ENCODE results near the gene MRPL16.
"Not testable (repeated sequence)": the region's sequence is repeated elsewhere in the genome, so short reads cannot be mapped to it uniquely, and the experiment has no call there.

The MRPL16 gene

DNA sequence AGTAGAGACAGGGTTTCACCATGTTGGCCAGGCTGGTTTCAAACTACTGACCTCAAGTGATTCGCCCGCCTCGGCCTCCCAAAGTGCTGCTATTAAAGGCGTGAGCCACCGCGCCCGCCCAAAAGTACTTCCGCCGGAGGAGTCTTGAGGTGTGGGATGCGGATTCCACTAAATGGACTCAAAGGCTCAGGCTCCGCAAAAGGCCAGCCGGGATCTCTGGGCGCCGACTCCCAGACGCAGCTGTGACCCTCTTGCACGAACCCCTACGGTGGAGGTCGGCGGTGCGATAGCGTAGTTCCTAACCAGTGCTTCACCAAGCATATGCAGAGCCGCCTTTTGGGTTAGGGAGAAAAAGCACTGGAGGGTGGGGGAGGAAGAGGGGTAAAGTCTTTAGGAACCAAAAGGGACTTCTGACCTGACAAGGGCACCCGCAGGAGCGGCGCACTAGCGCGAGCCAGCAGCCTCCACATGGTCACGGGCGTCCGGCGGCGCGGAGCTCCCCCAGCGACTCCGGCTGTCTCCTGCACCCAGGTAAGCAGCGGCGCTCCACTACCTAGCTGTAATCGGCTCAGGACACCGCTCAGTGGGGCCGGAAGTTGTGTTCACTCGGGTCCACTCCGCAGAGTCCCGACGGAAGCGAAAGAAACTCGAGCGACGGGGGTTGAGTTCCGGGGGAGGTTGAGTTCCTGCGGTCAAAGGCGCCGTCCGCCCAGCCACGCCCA, at the start of gene MRPL16:
TSS of gene MRPL16 (minus strand) at position 590 of the 722 bp plus-strand sequence. CDS start at position 470, 120 bp downstream.
- peak; percentile 72 to 78 for DNase-seq (ENCODE audit: low read depth in 2 of 2)

DNA sequence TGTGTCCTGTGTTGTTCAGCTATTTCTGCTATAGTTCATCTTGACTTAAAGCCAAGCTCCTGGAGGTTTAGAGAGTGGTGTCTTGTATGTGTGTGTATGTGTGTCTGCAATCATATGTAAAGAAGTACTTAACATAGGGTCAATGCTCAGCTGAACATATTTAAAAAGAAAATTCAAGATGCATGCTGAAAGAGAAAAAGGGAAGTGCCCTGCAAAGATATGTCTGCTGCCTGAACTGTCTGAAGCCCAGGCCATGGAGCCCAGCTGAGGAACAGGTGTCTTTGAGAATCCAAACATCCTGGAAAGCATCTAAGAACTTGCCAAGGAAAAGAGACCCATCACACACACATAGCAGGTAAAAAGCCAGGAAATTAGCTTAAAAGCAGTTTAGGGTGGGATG, 49.1 kb upstream of the MRPL16 start:
- DNase-seq (ENCODE audit: low read depth in 2 of 2), result no peak

DNA sequence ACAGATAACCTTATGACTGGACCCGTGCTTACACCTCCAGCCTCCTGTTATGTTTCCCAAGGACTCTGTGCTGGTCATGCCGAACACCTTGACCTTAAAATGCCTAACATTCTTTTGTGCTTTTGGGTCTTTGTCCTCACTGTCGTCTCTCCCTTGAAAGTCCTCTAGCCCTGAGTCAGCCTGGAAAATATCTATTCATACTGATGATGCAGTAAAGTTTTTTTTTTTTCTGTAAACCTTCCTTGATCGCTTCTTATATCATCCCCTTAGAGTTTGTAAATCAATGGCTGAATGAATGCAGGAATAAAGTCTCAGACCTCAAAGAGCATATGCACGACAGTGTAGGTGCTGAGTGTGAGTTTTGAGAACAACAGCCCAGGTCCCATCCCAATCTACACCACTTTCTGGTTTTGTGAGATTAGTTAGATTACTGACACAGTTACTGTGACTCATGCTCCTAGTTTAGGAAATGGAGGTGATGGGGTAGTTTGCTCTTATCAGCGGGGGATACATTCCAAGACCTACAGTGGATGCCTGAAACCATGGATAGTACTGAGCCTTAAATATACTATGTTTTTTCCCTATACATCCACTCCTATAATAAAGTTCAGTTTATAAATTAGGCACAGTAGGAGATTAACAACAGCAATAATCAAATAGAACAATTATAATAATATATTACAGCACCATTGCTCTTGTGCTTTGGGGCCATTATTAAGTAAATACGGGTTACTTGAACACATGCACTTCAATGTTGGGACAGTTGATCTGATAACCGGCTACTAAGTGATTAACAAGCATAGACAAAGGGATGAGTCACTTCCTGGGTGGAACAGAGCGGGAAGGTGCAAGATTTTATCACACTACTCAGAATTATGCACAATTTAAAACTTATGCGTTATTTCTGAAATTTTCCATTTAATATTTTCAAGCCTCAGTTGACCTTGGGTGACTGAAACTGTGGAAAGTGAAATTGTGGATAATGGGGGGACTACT, 47.2 kb upstream of the MRPL16 start:
- DNase-seq (ENCODE audit: low read depth in 2 of 2), result no peak

DNA sequence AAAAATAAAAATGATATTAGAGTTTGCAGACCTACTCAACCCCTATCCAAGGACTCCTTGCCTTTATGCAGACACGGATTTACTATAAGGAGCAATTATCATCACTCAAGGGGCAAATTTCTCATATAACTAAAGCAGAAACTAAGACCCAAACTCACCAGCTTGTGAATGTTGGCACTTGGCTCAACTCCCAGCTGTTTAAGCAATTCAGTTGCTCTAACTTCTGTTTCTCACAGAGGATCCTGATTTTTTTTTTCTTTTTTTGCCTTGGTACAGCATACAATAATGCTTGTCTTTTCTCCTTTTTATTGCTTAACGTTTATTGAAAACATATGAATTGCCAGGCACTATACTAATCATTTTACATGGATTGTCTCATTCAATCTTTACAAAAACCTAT, 44.3 kb upstream of the MRPL16 start:
- no peak for DNase-seq (ENCODE audit: low read depth in 2 of 2)

DNA sequence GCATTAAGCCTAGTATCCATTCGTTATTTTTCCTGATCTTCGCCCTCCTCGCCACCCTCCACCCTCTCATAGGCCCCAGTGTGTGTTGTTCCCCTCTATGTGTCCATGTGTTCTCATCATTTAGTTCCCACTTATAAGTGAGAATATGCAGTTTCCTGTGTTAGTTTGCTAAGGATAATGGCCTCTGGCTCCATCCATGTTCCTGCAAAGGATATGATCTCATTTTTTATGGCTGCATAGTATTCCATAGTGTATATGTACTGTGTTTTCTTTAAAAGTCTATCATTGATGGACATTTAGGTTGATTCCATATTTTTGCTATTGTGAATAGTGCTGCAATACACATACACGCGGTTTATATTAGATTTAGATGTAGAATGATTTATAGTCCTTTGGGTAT, 40.8 kb upstream of the MRPL16 start:
- not testable (repeated sequence) for DNase-seq (ENCODE audit: low read depth in 2 of 2)

DNA sequence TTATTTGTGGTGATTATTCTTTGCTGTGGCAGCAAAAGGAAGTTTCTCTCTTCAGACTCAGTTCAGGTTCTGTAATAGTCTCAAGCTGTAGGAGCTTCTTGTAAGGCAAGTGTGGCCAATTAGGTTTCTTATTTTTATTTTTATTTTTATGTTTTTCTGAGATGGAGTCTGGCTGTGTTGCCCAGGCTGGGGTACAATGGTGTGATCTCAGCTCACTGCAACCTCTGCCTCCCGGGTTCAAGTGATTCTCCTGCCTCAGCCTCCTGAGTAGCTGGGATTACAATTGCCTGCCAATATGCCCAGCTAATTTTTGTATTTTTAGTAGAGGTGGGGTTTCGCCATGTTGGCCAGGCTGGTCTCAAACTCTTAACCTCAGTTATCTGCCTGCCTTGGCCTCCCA, 39.0 kb upstream of the MRPL16 start:
- DNase-seq (ENCODE audit: low read depth in 2 of 2), result not testable (repeated sequence)

DNA sequence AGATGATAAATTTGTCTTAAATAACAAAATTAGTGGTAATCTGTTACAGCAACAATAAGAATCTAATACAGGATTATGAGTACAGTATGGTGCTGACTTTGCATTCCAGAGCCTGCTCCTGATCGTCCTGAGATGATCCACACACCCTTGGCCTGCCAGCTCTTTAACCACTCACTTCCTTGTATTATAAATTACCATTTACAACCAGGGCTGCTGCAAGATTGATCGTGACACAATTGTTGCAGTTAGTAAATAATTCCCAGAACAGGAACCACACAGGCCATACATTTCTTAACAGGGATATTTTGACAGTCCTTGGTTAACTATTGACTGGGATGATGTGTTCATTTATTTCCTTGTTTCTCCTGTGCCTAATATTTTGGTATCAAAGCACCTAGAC, 38.6 kb upstream of the MRPL16 start:
- no peak for DNase-seq (ENCODE audit: low read depth in 2 of 2)

DNA sequence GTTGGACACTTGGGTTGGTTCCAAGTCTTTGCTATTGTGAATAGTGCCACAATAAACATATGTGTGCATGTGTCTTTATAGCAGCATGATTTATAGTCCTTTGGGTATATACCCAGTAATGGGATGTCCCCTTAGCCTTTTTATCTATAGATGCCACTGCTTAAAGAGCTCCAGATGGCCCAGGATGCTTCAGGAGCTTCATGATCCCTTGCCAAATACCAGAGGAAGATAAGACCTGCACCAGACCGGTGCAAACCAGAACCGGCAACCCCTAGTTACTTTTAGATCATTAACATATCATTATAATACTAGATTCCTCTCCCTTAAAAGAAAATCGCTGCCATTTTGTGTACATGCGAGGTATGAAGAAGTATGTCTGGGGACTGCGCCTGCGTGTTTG, 37.9 kb upstream of the MRPL16 start:
- not testable (repeated sequence) for DNase-seq (ENCODE audit: low read depth in 2 of 2)

DNA sequence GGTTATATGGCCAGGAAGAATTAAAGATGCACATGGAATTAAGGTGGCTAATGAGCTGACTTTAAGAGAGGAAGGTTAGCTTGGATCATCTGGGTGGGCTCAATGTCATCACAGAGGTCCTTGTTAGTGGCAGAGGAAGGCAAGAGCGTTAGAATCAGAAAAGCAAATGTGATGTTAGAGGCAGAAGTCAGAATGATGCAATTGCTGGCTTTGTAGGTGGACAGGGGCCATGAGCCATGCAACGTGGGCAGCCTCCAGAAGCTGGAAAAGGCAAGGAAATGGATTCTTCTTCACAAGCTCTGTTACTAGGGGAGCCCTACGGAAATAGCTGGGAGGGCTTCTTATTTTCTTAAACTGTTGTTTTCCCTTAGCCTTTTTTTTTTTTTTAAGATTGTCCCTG, 37.0 kb upstream of the MRPL16 start:
- no peak for DNase-seq (ENCODE audit: low read depth in 2 of 2)

DNA sequence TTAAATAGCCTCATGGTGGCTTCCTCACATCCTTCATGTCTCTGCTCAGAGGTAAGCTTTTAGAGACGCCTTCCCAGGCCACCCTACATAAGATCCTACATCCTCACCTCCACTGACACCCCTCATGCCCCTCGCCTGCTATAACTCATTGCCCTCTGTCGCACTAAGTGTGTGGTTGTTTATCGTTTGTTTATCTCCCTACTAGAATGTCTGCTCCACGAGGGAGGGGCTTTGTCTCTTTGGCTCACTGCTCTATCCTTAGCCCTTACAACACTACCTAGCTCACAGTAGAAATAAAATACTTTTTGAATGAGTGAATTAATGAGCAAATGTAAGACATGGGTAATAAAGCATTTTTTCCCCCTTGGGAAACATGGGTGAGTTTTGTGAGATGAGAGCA, 36.0 kb upstream of the MRPL16 start:
- no peak for DNase-seq (ENCODE audit: low read depth in 2 of 2)

DNA sequence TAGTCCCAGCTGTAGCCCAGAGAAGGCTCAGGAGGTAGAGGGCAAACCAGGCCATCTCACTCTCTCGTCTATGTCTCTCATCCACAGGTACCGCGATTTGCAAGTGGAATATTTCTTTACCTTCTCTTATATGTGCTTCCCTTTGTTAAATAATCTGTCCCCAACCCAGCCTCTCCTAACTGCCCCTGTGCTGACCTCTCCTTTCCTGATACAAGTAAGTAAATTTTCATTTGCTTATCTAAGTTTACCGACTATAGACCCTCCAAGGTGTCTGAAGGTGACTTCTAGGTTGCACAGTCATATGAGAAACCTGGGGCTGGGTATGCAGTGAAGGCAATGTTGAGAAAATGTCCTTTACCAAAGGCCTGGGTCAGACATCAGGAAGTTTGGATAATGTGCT, 34.8 kb upstream of the MRPL16 start, which contains the start of gene CBLIF:
TSS of gene CBLIF (minus strand) at position 101 of the 400 bp plus-strand sequence. CDS start at position 55, 46 bp downstream.
- DNase-seq (ENCODE audit: low read depth in 2 of 2), result no peak

DNA sequence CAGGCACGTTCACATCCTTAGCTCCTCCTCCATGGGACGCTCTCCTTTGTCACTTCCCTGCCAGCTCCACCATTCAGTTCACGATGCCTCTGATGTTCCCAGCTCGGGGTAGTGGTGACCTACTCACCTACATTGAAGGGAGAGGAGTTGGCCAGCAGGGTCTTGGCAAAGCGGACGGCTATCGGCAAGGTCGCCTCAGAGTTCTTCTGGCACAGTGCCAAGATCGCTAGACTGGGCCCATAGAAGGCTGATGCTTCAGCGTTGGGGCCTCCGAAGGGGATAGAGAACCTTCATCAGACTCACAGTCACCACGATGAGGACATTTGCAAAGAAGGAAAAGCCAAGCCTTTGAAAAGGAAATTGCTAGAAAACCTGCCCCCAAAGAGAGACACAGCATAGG, 31.7 kb upstream of the MRPL16 start:
- no peak for DNase-seq (ENCODE audit: low read depth in 2 of 2)

DNA sequence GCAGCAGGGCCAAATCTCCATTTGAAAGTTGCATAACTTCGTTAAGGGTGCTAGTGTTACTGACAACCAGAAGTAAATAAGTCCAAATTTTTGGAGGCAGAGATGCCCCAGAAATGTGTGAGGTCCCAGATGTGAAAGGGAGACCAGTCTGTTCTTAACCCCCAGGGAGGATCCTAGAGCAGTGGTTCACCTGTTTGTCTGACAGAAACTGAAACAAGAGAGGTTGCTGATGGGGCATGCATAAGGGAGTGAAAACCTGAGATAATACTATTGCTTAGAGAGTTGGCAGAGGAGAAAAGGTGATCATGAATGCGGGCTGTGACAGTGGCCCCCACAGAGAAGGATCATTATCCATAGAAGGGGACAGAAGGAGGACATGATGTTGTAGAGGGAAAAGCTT, 30.9 kb upstream of the MRPL16 start:
- no peak for DNase-seq (ENCODE audit: low read depth in 2 of 2)

DNA sequence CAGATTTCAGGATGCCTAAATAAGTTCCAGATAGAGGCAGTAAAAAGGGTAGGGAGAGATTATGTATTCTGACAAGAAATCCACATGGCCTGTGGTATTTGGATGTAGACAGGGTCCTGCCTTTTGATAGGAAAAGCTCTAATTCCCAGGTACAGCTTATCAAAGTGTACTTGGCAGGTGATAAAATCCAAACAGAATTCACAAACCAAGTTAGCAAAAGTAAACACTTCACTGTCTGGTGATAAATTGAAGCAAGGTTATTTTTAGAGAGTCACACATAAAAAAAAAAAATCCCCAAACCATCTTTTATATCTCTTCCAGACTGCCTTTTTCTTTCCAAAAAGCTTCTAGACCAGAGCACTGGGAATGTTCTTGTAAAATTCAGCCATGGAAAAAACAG, 29.0 kb upstream of the MRPL16 start:
- no peak for DNase-seq (ENCODE audit: low read depth in 2 of 2)

DNA sequence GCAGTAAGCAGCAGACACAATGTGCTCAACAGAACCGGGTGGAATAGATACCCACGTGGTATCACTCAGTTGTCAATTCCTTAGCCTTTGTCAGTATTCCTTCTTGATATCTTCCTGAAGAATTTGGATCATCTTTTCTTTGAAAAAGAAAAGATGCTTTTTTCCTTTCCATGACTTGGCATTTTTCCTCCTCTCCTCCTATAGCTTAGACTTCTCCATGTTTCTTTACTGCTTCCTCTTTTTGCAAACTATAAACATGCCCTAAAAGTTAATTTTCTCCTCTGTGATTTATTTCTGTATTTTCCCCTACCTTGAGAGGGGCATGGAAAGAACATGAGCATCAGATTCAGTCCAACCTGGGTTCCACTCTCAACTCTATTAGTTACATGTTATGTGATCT, 23.0 kb upstream of the MRPL16 start:
- DNase-seq (ENCODE audit: low read depth in 2 of 2), result no peak

DNA sequence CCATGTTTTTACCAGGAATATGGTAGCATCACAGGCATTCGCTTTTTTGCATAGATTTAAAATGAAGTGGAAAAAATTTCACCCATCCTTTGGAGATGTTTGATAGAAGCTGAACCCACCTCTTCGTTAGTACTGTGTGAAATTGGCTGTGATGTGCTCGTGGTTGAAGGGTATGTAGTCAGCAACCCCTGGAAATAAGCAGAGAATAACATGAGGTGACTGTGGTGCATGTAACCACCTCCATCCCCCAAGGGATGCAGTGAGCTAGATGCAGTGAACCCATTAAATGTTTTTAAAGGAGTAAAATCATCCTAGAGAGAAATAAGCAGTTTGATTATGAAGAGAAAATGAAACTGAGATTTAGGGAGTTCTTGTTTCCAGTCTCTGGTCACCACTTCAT, 18.8 kb upstream of the MRPL16 start:
- no peak for DNase-seq (ENCODE audit: low read depth in 2 of 2)

DNA sequence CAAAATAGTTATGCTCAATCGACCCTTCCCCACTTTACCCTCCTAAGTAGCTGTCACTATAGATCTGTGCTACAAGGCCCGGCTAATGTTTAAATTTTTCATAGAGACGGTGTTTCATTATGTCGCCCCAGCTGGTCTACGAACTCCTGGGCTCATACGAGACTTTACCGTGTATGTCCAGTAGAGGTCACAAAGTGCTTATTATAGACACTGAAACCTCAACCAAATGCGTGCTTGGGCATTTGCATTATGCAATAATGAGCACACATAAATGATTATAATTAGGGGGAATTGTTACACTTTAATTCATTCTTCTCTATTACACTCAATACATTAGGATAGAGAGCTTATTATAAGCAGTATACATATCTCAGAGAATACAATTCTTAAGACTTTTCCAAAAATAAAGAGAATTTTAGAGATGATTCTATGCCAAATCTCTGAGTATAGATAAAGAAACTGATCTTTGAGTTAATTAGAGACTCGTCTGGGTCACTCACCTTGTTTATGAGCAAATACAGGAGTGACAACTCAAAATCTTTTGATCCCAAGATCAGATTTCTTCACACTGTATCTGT, 12.5 kb upstream of the MRPL16 start:
- DNase-seq (ENCODE audit: low read depth in 2 of 2), result no peak

DNA sequence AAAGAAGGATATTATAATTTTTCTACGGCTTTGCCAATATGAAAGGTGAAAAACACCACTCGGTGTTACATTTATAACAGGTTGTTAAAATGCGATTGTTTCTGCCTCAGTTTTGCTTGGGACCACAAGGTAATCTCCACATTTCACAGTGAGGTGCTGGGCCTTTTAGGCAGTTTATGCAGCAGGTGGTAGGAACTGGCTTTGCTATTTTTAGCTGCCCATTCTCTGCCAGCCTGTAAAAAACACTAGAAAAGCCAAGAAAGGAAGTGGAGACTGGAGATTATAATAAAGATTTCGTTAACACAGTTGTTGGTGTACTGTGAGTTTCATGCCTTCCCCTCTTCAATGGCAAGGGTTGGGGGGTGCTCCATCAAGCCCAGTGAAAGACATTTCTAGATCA, 8.0 kb upstream of the MRPL16 start:
- DNase-seq (ENCODE audit: low read depth in 2 of 2), result no peak

DNA sequence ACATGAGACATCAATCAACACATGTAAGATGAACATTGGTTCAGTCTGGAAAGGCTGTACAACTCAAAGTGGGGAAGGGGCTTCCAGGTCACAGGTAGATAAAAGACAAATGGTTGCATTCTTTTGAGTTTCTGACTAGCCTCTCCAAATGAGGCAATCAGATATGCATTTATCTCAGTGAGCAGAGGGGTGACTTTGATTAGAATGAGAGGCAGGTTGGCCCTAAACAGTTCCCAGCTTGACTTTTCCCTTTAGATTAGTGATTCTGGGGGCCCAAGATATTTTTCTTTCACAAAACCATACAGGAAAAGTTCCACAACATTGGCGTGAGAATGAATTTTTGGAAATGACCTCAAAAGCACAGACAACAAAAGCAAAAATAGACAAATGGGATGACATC, 5.9 kb upstream of the MRPL16 start:
- not testable (repeated sequence) for DNase-seq (ENCODE audit: low read depth in 2 of 2)

DNA sequence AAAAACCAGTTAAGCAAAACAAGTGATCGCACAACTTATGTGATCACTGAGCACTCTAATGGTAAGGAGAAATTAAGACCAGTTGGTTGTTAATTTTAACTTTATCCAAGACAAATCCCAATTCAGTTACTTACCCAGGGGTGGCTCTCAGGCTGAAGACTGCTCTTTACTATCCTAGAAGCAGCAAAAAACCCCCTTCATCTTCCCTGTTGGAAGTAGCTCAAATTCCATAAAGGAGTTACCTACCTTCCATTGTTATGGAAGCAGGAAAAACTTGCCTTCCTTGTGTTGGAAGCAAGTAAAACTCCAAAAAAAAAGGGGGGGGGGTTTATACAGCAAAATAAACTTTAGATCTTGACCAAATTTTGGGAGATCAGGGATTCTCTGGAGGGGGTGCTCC, 5.2 kb upstream of the MRPL16 start:
- DNase-seq (ENCODE audit: low read depth in 2 of 2), result no peak

DNA sequence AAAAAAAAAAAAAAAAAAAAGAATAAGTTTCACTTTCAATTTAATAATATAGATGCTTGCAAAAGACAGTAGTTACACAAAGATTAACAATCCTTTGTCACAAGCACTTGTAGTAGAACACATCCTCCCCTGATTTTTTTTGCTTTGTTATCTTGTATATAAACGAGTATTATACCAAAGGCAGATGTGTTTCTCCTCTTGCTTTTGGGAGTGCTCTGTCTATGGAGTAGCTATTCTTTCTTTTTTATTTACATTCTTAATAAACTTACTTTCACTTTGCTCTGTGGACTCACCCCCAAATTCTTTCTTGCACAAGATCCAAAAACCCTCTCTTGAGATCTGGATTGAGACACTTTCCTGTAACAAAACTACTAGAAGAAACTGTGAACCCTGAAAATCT, 3.4 kb upstream of the MRPL16 start:
- DNase-seq (ENCODE audit: low read depth in 2 of 2), result no peak

DNA sequence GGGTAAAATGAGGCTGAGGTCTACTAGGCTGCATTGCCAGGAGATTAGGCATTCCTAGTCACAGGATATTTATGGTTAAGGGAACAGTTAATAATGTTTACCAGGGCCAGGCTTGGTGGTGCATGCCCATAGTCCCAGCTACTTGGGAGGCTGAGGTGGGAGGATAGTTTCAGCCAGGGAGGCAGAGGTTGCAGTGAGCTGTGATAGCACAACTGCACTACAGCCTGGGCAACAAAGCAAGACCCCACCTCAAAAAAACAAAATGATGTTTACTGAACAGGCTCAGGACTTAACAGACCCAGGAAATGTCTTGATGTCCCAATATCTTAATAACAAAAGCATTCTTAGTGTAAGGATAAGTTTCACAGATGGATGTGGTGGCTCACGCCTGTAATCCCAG, 2.8 kb upstream of the MRPL16 start:
- no peak for DNase-seq (ENCODE audit: low read depth in 2 of 2)

All from stimulated activated CD4-positive, alpha-beta T cell treated with anti-CD3 and anti-CD28 coated beads, Interleukin-1b, Interleukin-23, amount 100 ng/mL, for 1 hour (primary cell).